ENCODE results near the gene SIT1.

Gene SIT1

DNA sequence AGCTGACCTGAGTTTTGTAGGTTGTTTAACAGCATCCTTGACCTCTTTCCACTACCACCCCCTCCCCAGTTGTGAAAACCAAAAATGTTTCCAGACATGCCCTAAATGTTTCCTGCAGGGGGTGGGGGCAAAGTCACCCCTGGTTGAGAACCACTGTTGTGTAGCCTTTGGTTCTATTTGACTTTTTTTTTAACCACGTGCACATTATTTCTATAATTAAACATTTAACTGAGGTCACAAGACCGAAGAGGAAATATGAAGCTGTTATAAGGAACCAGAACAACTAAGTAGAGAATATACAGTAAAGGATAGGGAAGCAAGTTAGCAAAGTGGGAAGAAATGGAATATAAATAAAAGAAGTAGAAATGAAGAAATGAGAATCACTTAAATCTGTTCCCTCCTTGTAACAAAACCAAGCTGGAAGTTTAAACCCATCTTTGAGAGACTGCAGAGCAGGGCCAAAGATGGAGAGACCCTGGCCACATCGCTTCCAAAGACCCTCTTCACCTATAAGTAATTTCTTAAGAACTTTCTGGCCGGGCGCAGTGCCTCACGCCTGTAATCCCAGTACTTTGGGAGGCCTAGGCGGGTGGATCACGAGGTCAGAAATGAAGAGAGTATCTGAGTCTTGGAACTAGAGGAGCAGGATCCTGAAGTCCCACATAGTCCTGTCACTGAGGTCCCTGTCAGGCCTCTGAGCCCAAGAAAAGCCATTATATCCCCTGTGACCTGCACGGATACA is 14.4 kb downstream of the SIT1 start:
- Histone ChIP-seq H3K4me3 (ENCODE audit: low read depth, low read length) (no peak overlapping the region), H3K27ac (ENCODE audit: low read depth, low read length) (no peak overlapping the region), H3K79me2 (ENCODE audit: control insufficient read depth, insufficient read depth, low read length, unreplicated experiment) (no peaks in the 10 kb centered on the region), H3K4me1 (ENCODE audit: control insufficient read depth, insufficient read depth, low read length, unreplicated experiment) (no peaks in the 10 kb centered on the region), H2AFZ (ENCODE audit: low read length, unreplicated experiment) (no peak overlapping the region), H3K27me3 (ENCODE audit: insufficient read depth, low read length) (no peaks in the 10 kb centered on the region), H3K36me3 (ENCODE audit: insufficient read depth, low read length) (no peaks in the 10 kb centered on the region)

DNA sequence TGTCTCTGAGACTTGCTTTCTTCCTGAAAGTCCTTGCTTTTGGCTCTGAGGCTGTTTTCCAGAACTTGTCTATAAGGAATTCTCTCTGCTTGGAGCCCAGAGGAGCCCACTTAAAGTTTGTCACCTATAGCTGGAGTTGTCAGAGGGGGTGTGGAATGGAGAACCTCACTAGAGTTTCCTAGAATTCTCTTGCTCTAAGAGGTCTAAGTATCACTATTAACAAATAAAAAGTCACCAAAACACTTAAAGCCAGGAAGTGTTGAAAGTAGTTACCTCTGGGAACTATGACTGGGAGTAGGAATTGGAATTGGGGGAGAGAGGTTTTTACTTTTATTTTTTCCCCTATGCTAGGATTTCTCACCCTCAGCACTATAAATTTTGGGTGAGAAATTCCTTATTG is 15.0 kb downstream of the SIT1 start:
- no peaks in the 10 kb centered on the region for H3K27me3 ChIP-seq (ENCODE audit: insufficient read depth, low read length)
- no peaks in the 10 kb centered on the region for H3K4me1 ChIP-seq (ENCODE audit: control insufficient read depth, insufficient read depth, low read length, unreplicated experiment)
- H3K36me3 ChIP-seq (ENCODE audit: insufficient read depth, low read length) = no peaks in the 10 kb centered on the region
- no peak overlapping the region for H2AFZ ChIP-seq (ENCODE audit: low read length, unreplicated experiment)
- H3K79me2 ChIP-seq (ENCODE audit: control insufficient read depth, insufficient read depth, low read length, unreplicated experiment) = no peaks in the 10 kb centered on the region
- H3K27ac ChIP-seq (ENCODE audit: low read depth, low read length) = no peak overlapping the region
- no peak overlapping the region for H3K4me3 ChIP-seq (ENCODE audit: low read depth, low read length)

DNA sequence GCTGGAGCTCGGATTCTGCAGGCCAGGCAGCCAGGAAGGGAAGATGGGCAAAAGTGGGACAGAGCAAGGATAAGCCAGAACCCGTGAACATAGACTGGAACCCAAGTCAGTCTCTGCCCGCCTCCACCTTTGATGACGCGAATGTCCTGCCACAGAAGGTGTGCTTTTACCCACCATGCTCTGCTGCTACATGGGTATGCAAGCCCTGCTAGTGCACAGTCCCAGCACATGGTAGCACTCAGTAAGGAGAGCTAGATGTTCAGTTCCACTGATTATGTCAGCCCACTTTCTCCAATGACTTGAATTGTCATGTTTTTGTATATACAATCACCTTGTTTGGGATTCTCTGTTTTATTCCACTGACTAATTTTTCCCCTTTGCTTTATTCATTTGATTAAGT is 21.1 kb downstream of the SIT1 start:
- no peaks in the 10 kb centered on the region for H3K36me3 ChIP-seq (ENCODE audit: insufficient read depth, low read length)
- no peak overlapping the region for H3K4me3 ChIP-seq (ENCODE audit: low read depth, low read length)
- no peak overlapping the region for H3K27ac ChIP-seq (ENCODE audit: low read depth, low read length)
- no peaks in the 10 kb centered on the region for H3K4me1 ChIP-seq (ENCODE audit: control insufficient read depth, insufficient read depth, low read length, unreplicated experiment)
- no peaks in the 10 kb centered on the region for H3K79me2 ChIP-seq (ENCODE audit: control insufficient read depth, insufficient read depth, low read length, unreplicated experiment)
- H2AFZ ChIP-seq (ENCODE audit: low read length, unreplicated experiment) = no peak overlapping the region
- no peaks in the 10 kb centered on the region for H3K27me3 ChIP-seq (ENCODE audit: insufficient read depth, low read length)

DNA sequence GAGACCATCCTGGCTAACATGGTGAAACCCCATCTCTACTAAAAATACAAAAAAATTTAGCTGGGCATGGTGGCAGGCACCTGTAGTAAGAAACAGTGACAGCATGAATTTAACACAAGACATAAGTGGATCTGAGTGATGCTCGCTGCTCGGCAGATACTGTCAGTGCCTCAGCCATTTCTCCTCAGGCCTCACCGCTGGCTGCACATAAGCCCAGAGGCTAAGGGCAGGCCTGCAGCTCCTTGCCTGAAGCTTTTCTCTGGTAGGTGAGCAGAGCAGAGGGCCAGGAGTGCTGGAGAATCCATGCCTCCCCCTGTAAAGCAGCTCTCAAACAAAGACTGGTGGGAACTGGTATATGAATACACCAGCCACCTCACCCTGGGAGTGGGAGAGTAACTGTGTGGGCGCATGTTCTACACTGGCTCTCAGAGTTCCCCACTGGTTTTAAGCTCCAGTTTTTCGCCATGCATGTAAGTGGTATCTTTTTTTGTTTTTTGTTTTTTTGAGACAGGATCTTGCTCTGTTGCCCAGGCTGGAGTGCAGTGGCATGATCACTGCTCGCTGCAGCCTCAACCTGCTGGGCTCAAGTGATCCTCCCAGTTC is 22.2 kb downstream of the SIT1 start:
- H3K4me1 ChIP-seq (ENCODE audit: control insufficient read depth, insufficient read depth, low read length, unreplicated experiment) = no peaks in the 10 kb centered on the region
- H3K27ac ChIP-seq (ENCODE audit: low read depth, low read length) = no peak overlapping the region
- no peaks in the 10 kb centered on the region for H3K36me3 ChIP-seq (ENCODE audit: insufficient read depth, low read length)
- H2AFZ ChIP-seq (ENCODE audit: low read length, unreplicated experiment) = no peak overlapping the region
- no peaks in the 10 kb centered on the region for H3K79me2 ChIP-seq (ENCODE audit: control insufficient read depth, insufficient read depth, low read length, unreplicated experiment)
- no peaks in the 10 kb centered on the region for H3K27me3 ChIP-seq (ENCODE audit: insufficient read depth, low read length)
- H3K4me3 ChIP-seq (ENCODE audit: low read depth, low read length) = no peak overlapping the region

DNA sequence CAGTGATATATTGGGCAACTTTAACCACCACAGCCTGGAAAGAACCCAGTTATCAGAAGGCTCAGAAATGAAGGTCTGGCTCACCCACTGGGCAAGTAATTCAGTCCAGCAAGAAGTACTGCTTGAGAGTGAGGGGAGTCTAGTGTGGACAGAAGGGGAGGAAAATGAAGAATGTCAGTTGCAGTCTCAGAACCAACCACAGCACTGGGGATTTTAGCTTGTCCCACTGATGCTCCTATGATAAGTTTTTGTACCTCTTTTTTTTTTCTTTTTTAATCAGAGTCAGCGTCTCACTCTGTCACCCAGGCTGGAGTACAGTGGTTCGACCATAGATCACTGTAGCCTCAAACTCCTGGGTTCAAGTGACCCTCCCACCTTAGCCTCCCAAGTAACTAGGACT is 23.2 kb downstream of the SIT1 start:
- Histone ChIP-seq H2AFZ (ENCODE audit: low read length, unreplicated experiment) (no peak overlapping the region), H3K36me3 (ENCODE audit: insufficient read depth, low read length) (no peaks in the 10 kb centered on the region), H3K27ac (ENCODE audit: low read depth, low read length) (no peak overlapping the region), H3K79me2 (ENCODE audit: control insufficient read depth, insufficient read depth, low read length, unreplicated experiment) (no peaks in the 10 kb centered on the region), H3K27me3 (ENCODE audit: insufficient read depth, low read length) (no peaks in the 10 kb centered on the region), H3K4me1 (ENCODE audit: control insufficient read depth, insufficient read depth, low read length, unreplicated experiment) (no peaks in the 10 kb centered on the region), H3K4me3 (ENCODE audit: low read depth, low read length) (no peak overlapping the region)

DNA sequence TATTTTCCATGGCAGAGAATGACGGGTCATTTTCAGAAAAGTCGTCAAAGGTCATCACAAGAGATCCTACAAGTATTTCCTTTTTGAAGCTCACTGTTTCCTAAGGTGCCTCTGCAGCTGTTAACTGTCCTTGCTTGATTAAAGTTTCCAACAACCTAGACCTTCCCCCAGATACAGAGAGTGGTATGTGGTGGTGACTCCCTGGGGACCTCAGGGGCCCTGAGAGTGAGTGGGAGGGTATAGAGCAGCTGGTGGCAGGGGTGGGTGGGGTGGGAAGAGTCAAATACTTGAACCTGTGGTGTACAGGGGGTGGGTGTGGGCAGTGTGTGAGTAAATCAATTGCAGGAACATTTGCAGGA is 31.0 kb downstream of the SIT1 start:
- peaks cover 32% of the 10 kb centered on the region for H3K27me3 ChIP-seq (ENCODE audit: insufficient read depth, low read length)
- no peak overlapping the region for H3K27ac ChIP-seq (ENCODE audit: low read depth, low read length)
- no peaks in the 10 kb centered on the region for H3K79me2 ChIP-seq (ENCODE audit: control insufficient read depth, insufficient read depth, low read length, unreplicated experiment)
- no peaks in the 10 kb centered on the region for H3K36me3 ChIP-seq (ENCODE audit: insufficient read depth, low read length)
- no peak overlapping the region for H3K4me3 ChIP-seq (ENCODE audit: low read depth, low read length)
- no peak overlapping the region for H2AFZ ChIP-seq (ENCODE audit: low read length, unreplicated experiment)
- no peaks in the 10 kb centered on the region for H3K4me1 ChIP-seq (ENCODE audit: control insufficient read depth, insufficient read depth, low read length, unreplicated experiment)

DNA sequence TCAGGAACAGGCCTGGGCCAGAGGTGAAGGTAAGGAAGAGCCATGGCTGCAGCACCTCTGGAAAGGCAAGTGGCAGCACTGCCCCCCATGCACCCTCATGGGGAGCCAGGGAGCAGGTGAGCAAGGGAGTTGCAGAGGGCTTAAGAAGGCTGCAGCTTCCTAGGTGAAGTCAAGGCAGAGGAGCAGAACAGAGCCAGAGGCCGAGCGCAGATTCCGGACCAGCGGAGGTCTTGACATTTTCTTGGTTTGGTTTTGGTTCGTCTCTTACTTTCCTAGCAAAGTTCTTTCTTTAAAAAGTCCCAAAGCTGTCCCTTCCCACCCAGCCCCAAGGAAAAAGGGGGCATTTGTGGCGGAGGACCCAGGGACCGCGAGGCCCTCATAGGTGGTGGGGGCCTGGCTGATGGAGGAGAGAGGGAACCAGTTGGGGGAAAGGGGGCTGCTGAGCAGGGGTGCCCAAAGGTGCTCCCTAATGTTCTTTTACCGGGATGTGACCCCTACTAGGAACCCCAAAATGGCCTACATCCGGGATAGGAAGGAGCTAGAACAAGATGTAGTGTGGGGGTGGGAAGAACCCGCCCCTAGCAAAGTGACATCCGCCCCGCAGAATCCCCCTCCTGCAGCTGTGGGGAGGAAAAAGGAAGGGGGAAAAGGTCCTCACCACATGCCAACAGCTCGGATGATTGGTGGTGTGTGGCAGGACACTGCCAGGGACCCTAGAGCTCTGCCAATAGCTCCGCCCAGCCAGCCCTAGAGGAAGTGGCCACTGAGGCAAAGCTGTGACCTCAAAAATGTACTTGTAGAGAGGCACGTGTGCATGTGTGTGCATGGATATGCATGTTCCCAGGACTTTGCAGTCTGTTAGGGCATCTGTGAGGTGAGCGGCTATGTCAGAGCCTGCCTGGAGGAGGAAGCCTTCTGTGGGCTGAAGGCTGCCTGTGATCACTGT is 31.6 kb downstream of the SIT1 start:
- Histone ChIP-seq H3K4me1 (ENCODE audit: control insufficient read depth, insufficient read depth, low read length, unreplicated experiment) (no peaks in the 10 kb centered on the region), H2AFZ (ENCODE audit: low read length, unreplicated experiment) (no peak overlapping the region), H3K36me3 (ENCODE audit: insufficient read depth, low read length) (no peaks in the 10 kb centered on the region), H3K27ac (ENCODE audit: low read depth, low read length) (no peak overlapping the region), H3K27me3 (ENCODE audit: insufficient read depth, low read length) (peaks cover 37% of the 10 kb centered on the region), H3K4me3 (ENCODE audit: low read depth, low read length) (no peak overlapping the region), H3K79me2 (ENCODE audit: control insufficient read depth, insufficient read depth, low read length, unreplicated experiment) (no peaks in the 10 kb centered on the region)

DNA sequence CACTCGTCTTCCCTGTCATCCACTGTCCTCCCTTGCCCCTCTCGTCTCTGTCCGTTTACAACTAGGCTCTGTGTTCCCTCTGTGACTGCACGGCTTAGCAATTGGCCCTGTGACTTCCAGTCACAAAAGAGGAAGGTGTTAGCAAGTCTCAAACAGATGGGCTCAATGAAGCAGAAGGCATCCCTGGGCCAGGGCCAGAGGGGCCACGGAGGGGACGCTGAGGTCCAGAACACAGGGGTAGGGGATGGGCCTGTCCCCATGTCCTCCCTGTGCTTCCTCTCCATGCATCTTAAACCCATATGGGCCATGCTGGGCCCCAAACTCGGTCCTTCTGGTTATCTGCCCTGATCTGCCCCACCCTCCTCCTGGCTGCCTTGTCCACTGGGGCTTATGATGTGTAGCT is 32.4 kb downstream of the SIT1 start, which contains the start of gene CD72:
CD72 (minus strand) TSS at position 89 of the 403 bp plus-strand sequence. CDS start 110 bp downstream, outside the sequence.
- Histone ChIP-seq H3K4me3 (ENCODE audit: low read depth, low read length) (peak within 1 kb of the TSS; percentile 42; the same call in 1 of the 2 replicates), H3K79me2 (ENCODE audit: control insufficient read depth, insufficient read depth, low read length, unreplicated experiment) (no peaks in the 10 kb centered on the region), H3K4me1 (ENCODE audit: control insufficient read depth, insufficient read depth, low read length, unreplicated experiment) (no peaks in the 10 kb centered on the region), H3K27ac (ENCODE audit: low read depth, low read length) (no peak within 1 kb of the TSS), H2AFZ (ENCODE audit: low read length, unreplicated experiment) (peak within 1 kb of the TSS; percentile 4), H3K27me3 (ENCODE audit: insufficient read depth, low read length) (peaks cover 37% of the 10 kb centered on the region), H3K36me3 (ENCODE audit: insufficient read depth, low read length) (no peaks in the 10 kb centered on the region)

DNA sequence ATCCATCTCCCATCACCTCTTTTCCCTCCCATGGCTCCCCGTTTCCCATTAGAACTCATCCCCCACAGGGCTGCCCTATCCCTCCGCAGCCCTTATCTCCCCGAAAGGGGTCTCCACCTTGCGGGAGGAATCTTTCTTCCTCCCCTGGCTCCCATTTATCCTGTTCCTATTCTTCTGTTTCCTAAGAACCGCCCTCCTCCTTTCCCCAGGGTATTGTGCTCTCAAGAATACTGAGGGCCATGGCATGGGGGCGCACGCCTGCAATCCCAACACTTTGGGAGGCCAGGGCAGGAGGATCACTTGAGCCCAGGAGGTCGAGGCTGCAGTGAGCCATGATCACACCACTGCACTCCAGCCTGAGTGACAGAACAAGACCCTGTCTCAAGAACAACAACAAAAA is 33.2 kb downstream of the SIT1 start:
- peak overlapping the region; percentile 4 for H2AFZ ChIP-seq (ENCODE audit: low read length, unreplicated experiment)
- H3K4me3 ChIP-seq (ENCODE audit: low read depth, low read length) = peak overlapping the region; percentile 42; the same call in 1 of the 2 replicates
- H3K4me1 ChIP-seq (ENCODE audit: control insufficient read depth, insufficient read depth, low read length, unreplicated experiment) = no peaks in the 10 kb centered on the region
- peaks cover 37% of the 10 kb centered on the region for H3K27me3 ChIP-seq (ENCODE audit: insufficient read depth, low read length)
- no peak overlapping the region for H3K27ac ChIP-seq (ENCODE audit: low read depth, low read length)
- H3K36me3 ChIP-seq (ENCODE audit: insufficient read depth, low read length) = no peaks in the 10 kb centered on the region
- no peaks in the 10 kb centered on the region for H3K79me2 ChIP-seq (ENCODE audit: control insufficient read depth, insufficient read depth, low read length, unreplicated experiment)

DNA sequence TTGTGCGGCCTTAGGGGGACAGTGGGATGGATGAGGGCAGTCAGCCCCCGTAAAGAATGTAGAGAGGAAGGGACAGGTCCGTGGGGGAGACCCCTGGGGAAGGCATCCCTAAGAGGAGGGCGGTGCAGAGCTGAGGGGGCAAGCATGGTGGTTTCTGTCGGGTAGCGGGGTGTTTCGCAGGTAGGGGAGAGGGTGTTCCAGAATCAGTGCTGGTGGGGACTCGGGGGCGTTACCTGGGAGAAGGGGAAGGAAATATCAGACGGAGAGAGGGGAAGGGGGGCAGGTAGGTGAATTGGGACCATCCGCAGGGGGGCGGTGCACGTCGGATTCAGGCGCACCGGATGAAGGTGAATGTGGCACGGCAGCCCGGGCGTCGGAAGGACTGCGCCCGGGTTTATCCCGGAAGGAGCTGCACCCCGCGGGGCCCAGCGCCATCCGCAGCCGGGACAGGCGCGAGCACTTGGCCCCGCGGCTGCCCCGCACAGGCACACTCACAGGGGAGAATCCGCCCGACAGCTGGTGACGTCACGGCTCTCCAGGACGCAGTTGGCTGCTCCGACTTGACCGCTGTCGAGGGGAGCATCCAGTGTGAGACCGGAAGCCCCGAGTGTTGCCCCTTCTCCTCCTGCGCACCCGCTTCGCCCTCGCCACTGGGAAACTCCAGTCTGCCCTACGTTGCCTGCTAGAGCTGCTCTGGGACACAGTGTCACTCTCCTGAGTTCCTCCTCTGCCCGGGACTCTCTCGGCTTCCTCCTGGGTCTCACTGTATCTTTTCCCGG is 33.9 kb downstream of the SIT1 start:
- Histone ChIP-seq H3K27ac (ENCODE audit: low read depth, low read length) (no peak overlapping the region), H3K79me2 (ENCODE audit: control insufficient read depth, insufficient read depth, low read length, unreplicated experiment) (no peaks in the 10 kb centered on the region), H3K4me3 (ENCODE audit: low read depth, low read length) (peak overlapping the region; percentile 42; the same call in 1 of the 2 replicates), H3K36me3 (ENCODE audit: insufficient read depth, low read length) (no peaks in the 10 kb centered on the region), H3K27me3 (ENCODE audit: insufficient read depth, low read length) (peaks cover 37% of the 10 kb centered on the region), H3K4me1 (ENCODE audit: control insufficient read depth, insufficient read depth, low read length, unreplicated experiment) (no peaks in the 10 kb centered on the region), H2AFZ (ENCODE audit: low read length, unreplicated experiment) (peak overlapping the region; percentile 4)
